Neuronal stem cell (in vitro differentiated cells): ENCODE measurements around the gene SALL4.

Experiments
- DNase-seq: peaks from one replicate; pipeline ENCODE4 v3.0.0-alpha.2; 2013; ENCODE audit warnings: low spot score
- H2AFZ ChIP-seq: one replicate; pipeline ENCODE4 v1.6.1; 2013; ENCODE audit warnings: mild to moderate bottlenecking, low read length, inconsistent platforms
- H2AK5ac ChIP-seq: 2 replicates; pipeline ENCODE4 v1.6.1; 2013; ENCODE audit warnings: low read depth, mild to moderate bottlenecking, inconsistent platforms, low read length, moderate library complexity, mixed read lengths
- H2BK120ac ChIP-seq: 2 replicates; pipeline ENCODE4 v1.6.1; 2013; ENCODE audit warnings: low read depth, mild to moderate bottlenecking, inconsistent platforms, low read length, moderate library complexity, mixed read lengths
- H2BK12ac ChIP-seq: one replicate; pipeline ENCODE4 v1.6.1; 2013; ENCODE audit warnings: low read length, inconsistent platforms
- H2BK15ac ChIP-seq: 2 replicates; pipeline ENCODE4 v1.6.1; 2013; ENCODE audit warnings: mild to moderate bottlenecking, low read length, inconsistent platforms, mixed read lengths
- H2BK5ac ChIP-seq: one replicate; pipeline ENCODE4 v1.6.1; 2013; ENCODE audit warnings: inconsistent platforms, mild to moderate bottlenecking, low read length, moderate library complexity
- H3K14ac ChIP-seq: one replicate; pipeline ENCODE4 v1.6.1; 2013; ENCODE audit warnings: low read length, inconsistent platforms
- H3K18ac ChIP-seq: 2 replicates; pipeline ENCODE4 v1.6.1; 2013; ENCODE audit warnings: low read length, inconsistent platforms
- H3K23ac ChIP-seq: 2 replicates; pipeline ENCODE4 v1.6.1; 2013; ENCODE audit warnings: low read depth, mild to moderate bottlenecking, mixed read lengths, low read length, inconsistent platforms; ENCODE audit not compliant: poor library complexity
- H3K27ac ChIP-seq: replicated peaks from 3 replicates; pipeline ENCODE4 v1.5.1; 2013; ENCODE audit warnings: low read length, inconsistent platforms
- H3K27me3 ChIP-seq, 3 experiments: 2 replicates each; pipeline ENCODE4 v1.6.1; 2013; ENCODE audit warnings: low read length in 3 of 3, mild to moderate bottlenecking in 2 of 3, inconsistent platforms in 1 of 3, low read depth in 1 of 3, mixed read lengths in 1 of 3, moderate library complexity in 1 of 3; ENCODE audit not compliant: control insufficient read depth in 3 of 3, insufficient read depth in 3 of 3
- H3K36me3 ChIP-seq, 2 donors: replicated peaks in 1 of 2; 2 replicates each; pipeline ENCODE4 v1.6.1; 2013; ENCODE audit warnings: low read length in 2 of 2; ENCODE audit not compliant: control insufficient read depth in 2 of 2, insufficient read depth in 2 of 2
- H3K4ac ChIP-seq: 2 replicates; pipeline ENCODE4 v1.6.1; 2013; ENCODE audit warnings: inconsistent platforms, mild to moderate bottlenecking, low read length, moderate library complexity
- H3K4me1 ChIP-seq, 2 donors: 1 replicate in 1 of 2; 2 replicates in 1 of 2; pipeline ENCODE4 v1.6.1; 2013; ENCODE audit warnings: low read length in 2 of 2, low read depth in 1 of 2; ENCODE audit not compliant: control insufficient read depth in 2 of 2, insufficient read depth in 1 of 2
- H3K4me2 ChIP-seq: one replicate; pipeline ENCODE4 v1.6.1; 2013; ENCODE audit warnings: mild to moderate bottlenecking, low read length, inconsistent platforms; ENCODE audit not compliant: insufficient read depth, poor library complexity, severe bottlenecking
- H3K4me3 ChIP-seq, 2 donors: 2 replicates each; pipeline ENCODE4 v1.5.1; 2013; ENCODE audit warnings: low read length in 2 of 2, mild to moderate bottlenecking in 2 of 2, inconsistent platforms in 1 of 2, moderate library complexity in 1 of 2
- H3K79me1 ChIP-seq: one replicate; pipeline ENCODE4 v1.6.1; 2013; ENCODE audit warnings: low read depth, mild to moderate bottlenecking, inconsistent platforms, low read length, moderate library complexity
- H3K9ac ChIP-seq: one replicate; pipeline ENCODE4 v1.6.1; 2013; ENCODE audit warnings: mild to moderate bottlenecking, low read depth, low read length, inconsistent platforms; ENCODE audit not compliant: poor library complexity
- H3K9me3 ChIP-seq, 2 donors: replicated peaks in 1 of 2; 2 replicates each; pipeline versions ENCODE3 to v1.6.1; 2013; ENCODE audit warnings: low read length in 2 of 2, mild to moderate bottlenecking in 2 of 2, inconsistent platforms in 1 of 2, low read depth in 1 of 2, mixed read lengths in 1 of 2, moderate library complexity in 1 of 2; ENCODE audit not compliant: control insufficient read depth in 2 of 2, insufficient read depth in 1 of 2
- H4K8ac ChIP-seq: one replicate; pipeline ENCODE4 v1.6.1; 2013; ENCODE audit warnings: low read depth, mild to moderate bottlenecking, inconsistent platforms, low read length, moderate library complexity
- H4K91ac ChIP-seq: one replicate; pipeline ENCODE4 v1.6.1; 2013; ENCODE audit warnings: low read length, low read depth, mild to moderate bottlenecking, inconsistent platforms; ENCODE audit not compliant: poor library complexity
- WGBS, 2 donors: extraction: QIAGEN DNeasy Blood & Tissue Kit; methylation state at CpG; one replicate each; pipeline ENCODE4 v1.1.7; 2013; ENCODE audit warnings: missing lambda C conversion rate in 2 of 2, mixed read lengths in 1 of 2; ENCODE audit not compliant: insufficient read length in 2 of 2, insufficient replicate concordance in 1 of 2; ENCODE audit errors: extremely low coverage in 2 of 2; 5-methylcytosine and 5-hydroxymethylcytosine counted together

SALL4 gene

GRCh38 chr20:51750770-51751388 lies 51.4 kb downstream of the SALL4 start:
- Histone ChIP-seq H3K4me2 (no peak overlapping the region), H2BK15ac (no peak overlapping the region), H3K36me3 (no peaks in the 10 kb centered on the region), H3K27ac (no peak overlapping the region), H2BK5ac (no peak overlapping the region), H3K4ac (no peak overlapping the region), H3K4me1 (peaks cover 0 to 5% of the 10 kb centered on the region in 2 donors), H4K91ac (no peak overlapping the region), H2AK5ac (no peak overlapping the region), H3K23ac (no peak overlapping the region), H3K79me1 (no peaks in the 10 kb centered on the region), H3K27me3 (no peaks in the 10 kb centered on the region), H3K18ac (peak overlapping the region; percentile 1), H3K4me3 (no peak overlapping the region), H3K9ac (no peak overlapping the region), H2BK12ac (no peak overlapping the region), H2BK120ac (no peak overlapping the region), H4K8ac (peak overlapping the region; percentile 20), H3K14ac (no peak overlapping the region), H2AFZ (no peak overlapping the region), H3K9me3 (no peaks in the 10 kb centered on the region)
- DNase-seq = no peak
- no CpG with 5 or more reads among the region's 10 CpGs for WGBS, 2 donors

DNA sequence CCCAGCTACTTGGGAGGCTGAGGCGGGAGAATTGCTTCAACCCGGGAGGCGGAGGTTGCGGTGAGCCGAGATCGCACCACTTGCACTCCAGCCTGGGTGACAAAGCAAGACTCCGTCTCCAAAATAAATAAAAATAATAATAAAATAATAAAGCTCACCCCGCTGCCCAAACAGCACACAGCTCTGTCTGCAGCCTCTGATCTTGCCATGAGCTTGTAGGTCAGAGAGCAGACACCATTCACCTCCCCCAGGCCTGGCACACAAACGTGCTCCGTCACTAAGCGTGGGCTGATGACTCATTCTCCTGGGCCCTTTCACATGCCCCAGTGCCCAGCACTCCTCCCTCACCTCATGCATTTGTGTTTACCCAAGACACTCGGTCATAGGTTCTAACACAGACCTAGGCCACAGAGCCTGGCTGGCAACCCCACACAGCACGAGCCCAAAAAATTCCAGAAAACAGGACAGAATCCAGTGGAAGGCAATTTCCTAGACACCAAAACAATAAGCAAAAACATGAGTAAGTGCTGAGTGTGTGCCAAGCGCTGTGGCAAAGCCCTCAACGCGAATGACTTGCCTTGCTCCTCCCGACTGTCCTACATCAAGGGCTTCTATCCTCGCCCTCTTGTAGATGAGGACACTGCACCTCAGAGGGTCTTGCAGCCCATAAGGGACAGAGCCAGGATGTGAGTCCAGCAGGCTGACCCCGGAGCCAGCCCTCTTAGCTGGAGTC lies 52.1 kb downstream of the SALL4 start:
- Histone ChIP-seq H3K9ac (no peak overlapping the region), H3K79me1 (no peaks in the 10 kb centered on the region), H3K27ac (no peak overlapping the region), H2BK120ac (no peak overlapping the region), H3K9me3 (no peaks in the 10 kb centered on the region), H3K4me2 (no peak overlapping the region), H3K27me3 (no peaks in the 10 kb centered on the region), H3K14ac (no peak overlapping the region), H2AK5ac (no peak overlapping the region), H4K91ac (no peak overlapping the region), H2BK15ac (no peak overlapping the region), H2BK5ac (no peak overlapping the region), H4K8ac (no peak overlapping the region), H3K4me3 (no peak overlapping the region), H3K4ac (no peak overlapping the region), H3K23ac (no peak overlapping the region), H2AFZ (no peak overlapping the region), H2BK12ac (no peak overlapping the region), H3K36me3 (no peaks in the 10 kb centered on the region), H3K18ac (no peak overlapping the region), H3K4me1 (peaks cover 0 to 5% of the 10 kb centered on the region in 2 donors)
- DNase-seq = no peak
- no CpG with 5 or more reads among the region's 19 CpGs for WGBS, 2 donors

- Histone ChIP-seq H2BK5ac (no peak overlapping the region), H2BK120ac (no peak overlapping the region), H2BK15ac (no peak overlapping the region), H4K8ac (no peak overlapping the region), H3K4me3 (no peak overlapping the region), H3K4me1 (peaks cover 0 to 5% of the 10 kb centered on the region in 2 donors), H2AFZ (no peak overlapping the region), H3K14ac (no peak overlapping the region), H4K91ac (no peak overlapping the region), H3K36me3 (no peaks in the 10 kb centered on the region), H3K9ac (no peak overlapping the region), H3K18ac (no peak overlapping the region), H2AK5ac (no peak overlapping the region), H3K23ac (no peak overlapping the region), H2BK12ac (no peak overlapping the region), H3K4me2 (no peak overlapping the region), H3K4ac (no peak overlapping the region), H3K27me3 (no peaks in the 10 kb centered on the region), H3K27ac (no peak overlapping the region), H3K79me1 (no peaks in the 10 kb centered on the region), H3K9me3 (no peaks in the 10 kb centered on the region)
- DNase-seq = no peak
- no CpG with 5 or more reads among the region's 1 CpG for WGBS, 2 donors
Observed at GRCh38 chr20:51749674-51750036, 52.7 kb downstream of the SALL4 start.

GRCh38 chr20:51747182-51747911 lies 55.0 kb downstream of the SALL4 start:
- H3K4me1 ChIP-seq = peaks cover 0 to 5% of the 10 kb centered on the region in 2 donors
- no peak for DNase-seq
- H3K9me3 ChIP-seq = no peaks in the 10 kb centered on the region
- H3K23ac ChIP-seq = no peak overlapping the region
- H4K91ac ChIP-seq = no peak overlapping the region
- H3K18ac ChIP-seq = no peak overlapping the region
- H3K9ac ChIP-seq = no peak overlapping the region
- no peak overlapping the region for H3K4me2 ChIP-seq
- no peak overlapping the region for H3K27ac ChIP-seq
- H3K4ac ChIP-seq = no peak overlapping the region
- H2BK15ac ChIP-seq = no peak overlapping the region
- no peak overlapping the region for H3K4me3 ChIP-seq
- no peaks in the 10 kb centered on the region for H3K36me3 ChIP-seq
- H3K27me3 ChIP-seq = no peaks in the 10 kb centered on the region
- H2BK5ac ChIP-seq = no peak overlapping the region
- no peak overlapping the region for H4K8ac ChIP-seq
- H2AK5ac ChIP-seq = no peak overlapping the region
- H3K79me1 ChIP-seq = no peaks in the 10 kb centered on the region
- no peak overlapping the region for H3K14ac ChIP-seq
- H2AFZ ChIP-seq = no peak overlapping the region
- H2BK12ac ChIP-seq = no peak overlapping the region
- no CpG with 5 or more reads among the region's 7 CpGs for WGBS, 2 donors
- H2BK120ac ChIP-seq = no peak overlapping the region
